NCI-H1930 (cell line): ENCODE results near the gene SKIDA1.

Source experiments
- DNase-seq, 2 experiments: peaks; one replicate each; lab custom pipeline; 2025; lab: John Stamatoyannopoulos, UW

SKIDA1 gene

DNA sequence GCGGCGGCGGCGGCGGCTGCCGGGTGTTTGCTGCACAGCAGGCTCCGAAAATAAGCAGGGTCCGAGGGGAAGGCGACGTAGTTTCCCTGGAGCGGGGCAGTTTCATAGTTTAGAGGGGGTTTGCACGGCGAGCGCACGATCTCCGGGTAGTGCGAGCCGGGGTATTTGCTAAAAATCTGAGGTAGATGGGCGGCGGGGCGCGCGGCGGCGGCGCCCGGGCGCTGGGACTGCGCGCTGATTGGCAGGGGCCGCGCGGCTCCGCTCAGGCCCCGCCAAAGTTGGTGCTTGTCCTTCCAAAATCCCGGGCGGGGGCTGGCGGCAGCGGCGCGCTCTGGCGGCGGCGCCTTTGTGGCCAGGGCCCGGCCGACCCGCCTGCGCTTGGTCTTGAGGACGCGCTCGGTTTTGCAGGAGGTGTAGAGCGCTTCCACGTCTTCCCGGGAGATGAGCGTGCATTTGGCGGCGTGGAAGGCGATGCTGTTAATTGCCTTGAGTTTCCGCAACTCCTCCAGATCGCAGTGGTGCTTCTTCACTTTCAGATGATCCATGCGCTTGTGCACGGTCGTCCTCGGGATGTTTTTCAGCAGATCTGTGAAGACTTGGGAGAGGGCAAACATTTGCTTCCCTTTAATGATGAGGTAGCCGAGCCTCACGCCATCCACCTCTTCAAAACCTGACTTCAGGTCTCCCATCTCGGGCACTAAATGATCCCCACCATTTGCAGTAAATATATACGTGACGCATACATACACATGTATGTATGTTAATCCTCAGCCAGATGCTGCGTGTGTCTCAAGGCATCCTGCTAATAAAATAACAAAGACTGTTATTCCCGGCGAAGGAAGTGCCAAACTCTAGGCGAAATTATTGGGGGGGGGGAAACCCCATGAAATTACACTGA is 8.1 kb downstream of the SKIDA1 start:
- no peak for DNase-seq

DNA sequence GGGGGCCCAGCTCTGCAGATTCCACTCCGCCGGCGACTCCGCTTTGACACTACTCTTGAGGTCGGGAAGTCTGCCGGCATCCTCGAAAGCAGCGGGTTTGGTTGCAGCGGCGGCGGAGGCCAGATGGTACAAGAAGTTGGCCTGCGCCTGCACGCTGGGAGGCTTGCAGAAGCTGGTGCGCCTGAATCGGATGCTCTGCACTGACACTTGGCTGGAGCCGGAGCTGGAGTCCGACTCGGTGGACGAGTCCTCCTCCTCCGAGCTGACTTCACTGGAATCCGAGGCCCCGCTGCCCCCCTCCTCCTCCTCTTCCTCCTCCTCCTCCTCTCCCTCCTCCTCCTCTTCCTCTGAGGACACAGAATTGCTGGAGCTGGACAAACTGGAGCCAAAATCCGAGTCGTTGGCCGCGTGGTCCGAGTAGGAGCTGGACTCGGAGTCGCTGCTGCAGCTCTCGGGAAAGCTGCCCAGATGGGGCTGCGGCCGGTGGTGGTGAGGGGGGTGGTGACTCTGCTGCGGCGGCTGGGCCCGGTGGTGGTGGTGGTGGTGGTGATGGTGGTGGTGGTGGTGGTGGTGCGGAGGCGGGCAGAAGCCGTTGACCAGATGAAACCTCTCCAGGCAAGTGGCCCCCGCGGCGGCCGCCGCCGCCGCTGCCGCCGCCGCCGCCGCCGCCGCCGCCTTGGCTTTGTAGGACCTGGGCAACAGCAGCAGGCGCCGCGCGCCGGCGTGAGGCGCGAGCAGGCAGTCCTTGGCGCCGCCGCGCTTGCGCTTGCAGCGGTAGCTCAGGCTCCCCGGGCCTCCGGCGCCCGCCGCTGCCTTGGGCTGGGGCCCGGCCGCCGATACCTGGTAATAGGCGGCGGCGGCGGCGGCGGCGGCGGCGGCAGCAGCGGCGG is 9.0 kb downstream of the SKIDA1 start:
- DNase-seq, result no peak

DNA sequence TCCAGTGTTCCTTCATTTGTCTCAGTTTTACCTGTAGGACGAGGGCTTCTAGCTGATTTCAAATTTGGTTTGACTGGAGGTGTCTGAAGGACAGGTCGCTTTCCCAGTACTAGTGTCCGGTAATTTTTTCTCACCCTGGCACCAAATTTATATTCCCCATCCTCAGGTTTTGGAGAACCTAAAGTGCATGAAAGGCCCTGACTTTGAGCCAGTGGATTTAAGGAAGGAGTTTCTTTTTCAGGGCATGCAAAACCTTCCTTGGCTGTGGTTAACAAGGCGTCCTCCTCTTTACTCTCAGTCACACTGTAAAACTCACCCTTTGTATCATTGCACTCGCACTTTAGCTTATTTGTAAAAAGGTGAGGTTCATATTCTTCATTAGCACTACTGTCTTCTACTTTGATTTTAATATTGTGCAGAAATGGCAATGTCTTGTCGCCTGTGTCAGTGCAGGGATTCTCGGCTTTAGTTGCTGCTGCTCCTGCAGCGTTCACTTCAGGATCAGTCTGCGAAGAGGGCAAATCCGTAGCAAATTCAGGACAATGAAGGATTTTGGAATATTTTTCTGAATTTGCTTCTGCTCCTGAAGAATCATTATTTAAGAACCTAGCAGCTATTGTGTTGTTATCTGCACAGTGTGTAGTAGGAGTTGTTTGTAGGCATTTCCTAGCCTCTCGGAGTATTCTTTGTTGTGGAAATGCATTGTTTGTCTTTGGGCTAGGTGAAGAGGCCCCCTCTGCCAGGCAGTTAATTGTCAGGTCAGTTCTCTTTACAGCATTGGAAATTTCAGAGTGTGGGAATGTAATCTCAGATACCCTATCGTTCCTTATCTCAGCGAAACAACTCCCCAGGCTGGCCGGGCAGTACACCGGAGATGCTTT is 9.9 kb downstream of the SKIDA1 start:
- DNase-seq, result no peak

DNA sequence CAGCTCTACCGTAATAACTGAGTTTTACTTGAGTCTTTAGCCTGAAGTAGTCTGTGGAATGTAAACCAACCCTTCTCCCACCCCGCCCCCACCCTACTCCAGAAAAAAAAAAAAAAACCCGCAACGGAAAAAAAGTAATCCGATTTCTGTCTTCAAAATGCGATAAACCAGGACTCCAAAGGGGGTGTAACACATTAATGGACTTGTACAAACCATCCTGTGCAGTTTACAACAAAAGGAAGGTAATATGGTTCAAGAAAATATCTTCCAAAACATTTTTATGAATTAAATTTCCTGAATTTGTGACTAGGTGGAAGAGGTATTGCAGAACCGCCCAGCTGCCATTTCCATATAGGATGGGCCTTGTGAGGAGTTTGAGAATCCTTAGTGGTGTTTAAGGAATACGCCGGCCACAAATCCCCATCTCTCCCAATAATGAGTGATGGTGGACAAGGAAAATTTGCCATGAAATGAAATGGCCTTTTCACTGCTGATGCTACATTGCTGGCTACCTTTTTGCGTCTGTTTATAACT is 10.6 kb downstream of the SKIDA1 start:
- DNase-seq, result no peak

DNA sequence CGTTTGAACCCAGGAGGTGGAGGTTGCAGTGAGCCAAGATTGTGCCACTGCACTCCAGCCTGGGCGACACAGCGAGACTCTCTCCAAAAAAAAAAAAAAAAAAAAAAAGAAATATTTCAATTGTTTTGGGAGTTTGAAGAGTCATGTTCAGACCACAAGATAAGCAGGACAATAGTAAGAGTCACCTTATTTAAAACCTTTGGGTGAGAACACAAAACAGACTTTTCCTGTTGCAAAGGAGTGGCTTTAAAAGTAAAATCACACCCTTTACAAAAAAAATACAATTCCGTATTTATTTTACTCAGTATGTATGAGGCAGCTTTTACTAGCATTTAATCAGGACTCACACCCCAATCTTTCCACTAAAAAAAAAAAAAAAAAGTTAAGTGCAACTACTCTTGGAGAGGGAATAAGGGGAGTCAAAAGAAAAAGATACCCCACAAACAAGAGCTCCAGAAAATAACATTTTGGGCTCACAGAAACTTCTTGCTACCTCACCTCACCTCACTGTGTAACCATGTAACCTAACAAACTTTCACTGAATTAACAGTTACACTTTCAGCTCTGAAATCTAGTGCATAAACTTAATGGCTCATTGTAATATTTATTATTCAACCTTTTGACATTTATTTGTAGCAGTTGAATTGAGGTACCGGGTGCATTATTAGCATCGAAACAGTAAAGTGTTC is 11.2 kb downstream of the SKIDA1 start:
- no peak for DNase-seq

DNA sequence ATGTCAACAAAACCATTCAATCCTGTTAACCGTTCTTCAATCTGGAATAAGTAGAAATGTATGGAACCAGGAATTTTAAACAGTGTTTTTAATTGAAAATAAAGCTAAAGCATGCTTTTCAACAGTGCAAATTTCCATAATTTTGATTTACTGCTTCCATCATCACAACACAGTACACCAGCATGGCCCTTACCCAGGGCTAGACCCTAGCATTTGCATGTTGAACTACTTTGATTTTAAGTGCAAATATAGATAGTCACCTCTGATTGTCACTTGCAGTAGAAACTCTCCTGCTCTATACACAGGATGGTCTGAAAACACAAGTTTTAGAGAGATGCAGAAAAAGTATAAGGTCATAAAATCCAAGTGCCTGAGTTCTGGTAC is 12.1 kb downstream of the SKIDA1 start:
- DNase-seq, result no peak

DNA sequence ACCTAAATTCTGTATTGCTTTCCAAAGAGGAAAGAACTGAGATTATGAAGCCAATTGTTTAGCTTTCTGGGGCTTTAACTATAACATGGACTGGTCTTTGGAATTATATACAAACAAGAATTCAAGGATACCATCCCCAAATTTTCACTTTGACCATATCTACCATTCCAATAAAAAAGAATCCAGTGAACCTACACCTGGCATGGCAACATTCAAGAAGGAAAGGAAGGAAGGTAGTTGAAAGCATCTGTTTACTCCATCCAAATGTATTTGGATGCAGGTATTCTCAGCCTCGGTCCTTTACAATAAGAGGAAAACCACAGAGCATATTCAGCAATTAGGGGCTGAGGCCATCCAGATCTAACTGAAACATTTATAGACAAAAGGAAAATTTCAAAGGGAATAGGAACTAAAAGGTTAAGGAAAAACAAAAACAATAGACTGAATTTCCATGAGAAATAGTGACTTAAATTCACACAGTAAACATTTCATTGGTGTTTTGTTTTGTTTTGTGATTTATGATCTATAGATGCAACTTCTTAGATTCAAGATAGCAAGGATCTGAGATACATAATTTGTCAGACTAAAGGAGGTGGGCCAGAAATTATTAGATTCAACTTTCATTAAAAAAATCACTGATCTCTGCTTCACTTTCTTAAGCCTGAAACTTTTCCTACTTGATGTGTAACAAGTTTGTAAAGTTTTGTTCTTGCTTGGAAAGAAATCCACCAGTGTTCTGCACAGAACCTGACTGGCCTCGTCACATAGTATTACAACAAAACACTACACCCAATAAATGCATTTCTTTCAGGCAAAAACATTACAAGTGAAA is 12.7 kb downstream of the SKIDA1 start:
- no peak for DNase-seq

DNA sequence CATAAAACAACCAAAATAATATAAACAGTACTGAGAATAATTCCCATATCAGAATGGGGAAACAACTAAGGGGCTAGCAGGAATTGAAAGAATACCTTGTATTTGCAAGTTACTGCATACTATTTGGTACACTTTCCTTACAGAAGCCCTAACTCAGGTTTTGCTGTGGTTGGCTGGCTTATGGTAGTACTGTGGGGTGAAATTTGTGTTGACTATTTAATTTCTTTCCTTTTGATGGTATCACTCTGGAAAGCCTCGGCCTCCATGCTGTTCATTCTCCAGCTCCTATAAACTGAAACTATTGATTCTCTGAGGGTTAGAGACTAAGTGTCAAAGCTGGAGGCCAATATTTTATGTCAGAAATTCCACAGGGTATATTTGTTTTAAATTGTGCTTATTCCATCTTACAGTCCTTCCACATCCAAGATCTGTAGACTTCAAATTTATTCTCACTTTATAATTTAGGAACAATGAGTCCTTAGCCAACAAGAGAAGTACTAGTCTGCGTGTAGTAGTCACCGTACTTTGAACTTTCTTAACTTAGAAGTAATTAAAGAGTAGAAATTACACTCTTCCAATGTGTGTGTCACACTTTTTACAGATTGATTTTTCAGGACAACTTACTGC is 13.4 kb downstream of the SKIDA1 start:
- no peak for DNase-seq

DNA sequence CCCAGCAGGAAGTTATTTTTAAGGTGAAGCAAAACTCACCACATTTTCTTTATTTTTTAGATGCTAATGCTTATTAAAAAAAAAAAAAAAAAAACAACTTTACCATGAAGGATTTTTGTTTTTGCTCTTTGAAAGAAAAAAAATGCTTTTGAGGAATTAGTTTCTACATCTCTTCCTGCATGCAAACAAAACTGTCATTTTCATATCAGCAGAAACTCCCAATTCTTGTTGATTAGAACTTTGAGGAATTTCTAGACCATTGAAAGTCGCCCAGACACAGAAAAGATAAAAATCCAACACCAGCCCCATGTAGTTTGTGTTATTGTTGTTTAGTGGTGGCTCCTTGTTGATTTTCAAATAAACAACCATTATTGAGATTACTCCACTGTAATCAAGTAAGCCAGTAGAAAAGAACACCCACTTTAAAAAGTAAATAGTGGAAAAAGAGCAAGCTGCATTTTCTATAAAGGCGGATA is 14.3 kb downstream of the SKIDA1 start:
- no peak for DNase-seq

DNA sequence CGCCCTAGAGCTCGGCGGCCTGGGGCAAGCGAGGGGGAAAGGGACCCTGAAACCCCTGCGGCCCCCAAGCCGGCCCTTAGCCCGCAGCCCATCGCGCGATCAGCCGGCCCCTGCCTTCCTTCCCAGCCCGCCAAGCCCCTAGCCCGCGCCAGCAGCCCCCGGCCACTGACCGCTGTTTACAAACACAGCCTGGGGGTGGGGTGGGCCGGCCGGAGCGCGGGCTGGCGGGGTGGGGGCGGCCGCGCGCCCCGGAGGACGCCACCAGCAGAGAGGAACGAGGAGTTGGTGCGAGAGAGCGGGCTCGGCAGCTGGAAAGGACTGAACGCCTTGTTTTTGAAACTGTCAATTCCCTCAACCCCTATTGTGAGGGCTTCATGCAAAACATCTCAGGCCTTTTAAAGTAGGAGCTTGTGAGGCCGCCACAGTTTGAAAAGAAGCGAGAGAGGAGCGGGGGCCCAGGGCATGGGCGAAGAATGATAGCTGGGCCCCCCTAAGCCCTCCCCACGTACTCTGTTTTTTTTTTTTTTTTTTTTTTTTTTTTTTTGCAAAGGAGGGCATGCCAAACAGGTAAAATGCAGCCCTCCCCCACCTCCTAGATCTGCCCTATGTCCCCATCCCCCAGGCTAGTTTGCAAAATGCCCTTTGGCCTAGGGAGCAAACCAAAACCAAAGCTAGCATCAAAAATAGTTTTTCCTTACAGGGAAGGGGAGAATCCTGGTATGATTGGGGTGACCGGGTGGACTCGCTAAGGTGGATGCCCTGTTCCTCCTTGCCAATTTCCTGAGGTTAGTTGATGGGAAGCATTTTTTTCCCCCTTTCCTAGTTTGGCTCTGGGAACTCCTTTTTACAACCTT is 15.0 kb downstream of the SKIDA1 start:
- no peak for DNase-seq

DNA sequence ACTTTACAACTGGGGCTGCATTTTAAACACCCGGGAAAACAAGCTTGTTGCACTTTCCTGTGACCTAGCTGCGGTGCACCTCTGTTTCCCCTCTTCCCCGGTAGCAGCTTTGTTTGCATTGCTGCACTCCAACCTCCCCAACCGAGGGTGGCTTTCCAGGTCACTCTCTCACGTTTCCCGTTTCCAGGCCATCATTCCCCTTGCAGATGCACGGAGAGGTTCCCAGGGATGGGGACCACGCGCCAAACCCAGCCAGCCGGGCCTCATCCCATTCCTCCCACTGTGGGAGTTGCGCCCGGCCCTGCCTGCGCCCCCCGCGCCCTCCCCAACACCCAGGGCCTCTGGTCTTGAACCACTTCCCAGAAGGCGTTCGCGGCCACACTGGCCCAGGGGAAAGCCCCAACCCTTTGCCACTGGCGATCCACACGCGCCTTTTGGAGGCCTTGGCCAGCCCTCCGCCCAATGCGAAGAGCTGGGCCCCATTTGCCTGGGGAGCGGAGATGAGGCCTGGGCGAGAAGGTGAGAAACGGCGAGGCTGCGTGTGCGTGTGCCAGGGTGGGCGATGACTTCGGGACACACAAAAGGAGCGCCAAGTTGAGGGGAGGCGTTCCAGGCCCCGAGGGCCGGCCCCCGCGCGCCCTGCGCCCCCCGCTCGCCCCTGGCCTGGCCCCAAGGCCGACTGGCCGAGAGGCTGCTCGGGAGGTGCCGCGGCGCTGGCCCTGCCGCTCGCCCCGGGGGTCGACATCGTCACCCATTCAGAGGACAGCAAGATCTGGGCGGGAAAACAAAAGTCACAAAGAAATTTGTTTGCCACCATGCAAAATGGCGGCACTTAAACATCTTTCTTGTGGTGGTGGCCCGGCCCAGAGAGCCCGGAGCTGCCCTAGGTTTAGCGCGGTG is 15.9 kb downstream of the SKIDA1 start:
- no peak for DNase-seq

DNA sequence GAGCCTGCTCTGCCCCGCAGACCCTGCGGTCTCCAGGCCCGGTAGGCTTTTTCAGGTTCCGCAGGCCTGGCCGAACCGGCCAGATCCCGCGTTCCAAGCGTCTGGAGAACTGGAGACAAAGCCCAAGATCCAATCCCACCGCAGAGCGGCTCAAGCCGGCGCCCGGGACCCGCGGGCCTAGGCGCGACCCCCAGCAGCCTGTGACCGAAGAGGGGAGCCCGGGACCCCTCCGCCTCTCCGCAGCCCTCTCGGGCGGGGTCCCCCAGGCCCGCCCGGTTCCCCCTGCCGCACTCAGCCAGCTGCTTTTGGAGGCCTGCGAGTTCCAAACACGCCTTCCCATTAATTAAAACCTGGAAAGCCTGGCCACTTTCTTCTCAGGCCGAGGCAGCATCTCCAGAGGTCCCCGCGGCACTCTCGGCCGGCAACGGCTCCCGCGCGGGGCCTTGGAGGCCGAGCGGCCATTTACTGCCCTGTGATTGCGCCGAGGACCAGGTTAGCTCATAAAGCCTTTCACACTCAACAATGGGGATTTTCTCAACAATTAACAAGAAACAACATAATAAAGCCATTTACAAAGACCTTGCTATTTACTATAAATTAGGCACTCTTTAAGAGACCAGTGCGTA is 16.7 kb downstream of the SKIDA1 start:
- DNase-seq, result no peak

DNA sequence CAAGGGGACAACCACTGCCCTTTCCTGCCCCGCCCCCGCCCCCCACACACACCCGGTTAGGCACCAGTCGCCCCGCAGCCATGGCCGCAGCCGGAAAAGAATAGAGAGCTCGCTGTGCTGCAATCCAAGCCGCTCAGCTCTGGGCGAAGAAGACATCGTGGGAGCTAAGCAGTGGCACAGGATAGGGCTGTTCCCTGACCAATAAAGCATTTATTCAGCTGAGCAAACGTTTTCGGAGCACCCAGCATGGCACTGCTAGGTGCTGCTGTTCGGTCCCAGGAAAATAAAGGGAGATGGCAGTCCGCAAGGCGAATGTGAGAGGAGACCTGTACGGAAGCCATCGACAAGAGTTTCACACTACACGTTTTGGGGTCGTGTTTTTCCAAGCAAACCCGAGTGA is 18.3 kb downstream of the SKIDA1 start:
- DNase-seq, result no peak

DNA sequence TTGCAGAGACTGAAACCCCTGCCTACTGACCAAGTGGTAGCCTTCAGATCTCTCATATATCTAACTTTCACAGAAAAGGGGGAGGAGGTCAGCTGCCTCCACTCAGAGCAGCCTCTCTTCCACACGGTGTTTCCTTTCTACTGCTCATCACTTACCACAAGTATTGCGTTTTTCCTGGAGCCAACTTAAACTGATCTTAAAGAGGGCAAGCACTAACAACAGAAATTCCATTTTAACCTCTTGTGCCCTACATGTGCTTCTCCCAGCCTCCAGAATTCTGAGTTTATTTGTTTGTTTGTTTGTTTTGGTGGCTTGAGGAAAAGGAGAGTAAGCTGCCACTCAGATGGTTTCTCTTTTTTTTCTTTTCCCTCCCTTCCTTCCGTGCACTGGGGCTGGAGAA is 19.1 kb downstream of the SKIDA1 start:
- no peak for DNase-seq

DNA sequence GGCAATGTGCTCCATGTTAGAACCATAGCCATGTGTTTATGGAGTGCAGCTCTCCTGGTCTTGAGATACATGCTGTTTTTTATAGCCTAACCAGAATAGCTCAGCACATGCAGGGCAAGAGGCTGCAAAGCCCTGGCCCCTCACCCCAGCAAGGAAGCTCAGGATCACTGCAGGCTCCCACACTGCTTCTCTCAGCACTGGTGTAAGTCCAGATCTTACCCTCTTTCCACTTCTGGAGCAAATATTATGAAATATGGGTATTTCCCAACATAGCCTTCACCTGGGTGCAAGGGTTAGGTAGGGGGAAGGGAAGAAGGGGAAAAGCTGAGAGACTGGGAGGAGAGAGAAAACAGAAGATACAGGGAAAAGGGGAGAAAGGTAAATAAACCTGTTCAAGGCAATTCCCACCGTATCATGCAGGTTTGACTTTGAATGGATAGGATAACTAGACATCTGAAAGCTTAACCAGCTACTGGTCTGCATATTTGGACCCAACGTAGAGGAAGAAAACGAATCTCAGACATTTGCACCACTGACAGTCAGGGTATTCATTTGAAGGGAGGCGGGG is 19.7 kb downstream of the SKIDA1 start:
- no peak for DNase-seq

DNA sequence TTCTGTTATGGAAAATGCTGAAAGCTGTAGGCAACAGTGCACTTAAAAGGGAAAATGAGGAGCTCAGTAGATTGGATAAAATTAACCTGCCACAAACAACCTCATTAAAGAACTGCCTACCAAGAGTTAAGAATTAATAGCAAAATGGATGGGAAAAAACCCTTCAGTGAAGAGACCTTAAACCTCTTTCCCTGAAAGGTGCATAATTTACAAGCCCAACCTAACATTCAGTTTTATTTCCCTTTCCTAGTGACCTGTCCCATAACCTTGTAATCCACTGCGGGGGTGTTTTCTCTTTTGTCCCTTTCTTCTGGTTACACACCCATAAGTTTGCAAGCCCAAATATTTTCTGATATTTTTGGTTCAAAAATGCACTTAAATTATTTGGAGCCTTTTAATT is 21.9 kb downstream of the SKIDA1 start:
- no peak for DNase-seq

DNA sequence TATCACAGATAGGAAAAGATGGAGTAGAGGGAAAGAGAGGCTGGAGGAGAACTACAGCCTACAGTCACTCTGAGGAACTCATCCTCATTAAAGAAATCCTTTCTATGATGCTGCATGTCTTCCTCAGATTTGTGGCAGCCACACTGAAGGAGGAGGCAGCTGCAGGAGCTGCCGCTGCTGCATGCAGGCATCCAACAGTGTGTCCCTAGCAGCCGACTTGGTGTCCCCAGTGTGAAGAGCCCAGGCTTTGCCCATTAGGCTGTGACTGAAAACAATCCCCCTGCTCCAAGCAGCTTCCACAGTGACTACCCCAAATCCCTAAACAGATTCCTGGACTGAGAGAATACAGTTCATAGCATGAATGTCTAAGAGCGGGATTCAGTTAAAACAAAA is 23.1 kb downstream of the SKIDA1 start:
- DNase-seq, result no peak
